GM18519 (cell line): ENCODE measurements around the gene DHRSX.
"Not testable (repeated sequence)": the region's sequence is repeated elsewhere in the genome, so short reads cannot be mapped to it uniquely, and the experiment has no call there.

Source experiments
- ATAC-seq: cut with Tn5 transposase; IDR thresholded peaks from one replicate; pipeline ENCODE4 v1.9.1; 2021; ENCODE audit warnings: mild to moderate bottlenecking, moderate library complexity; ENCODE audit not compliant: unreplicated experiment, low FRiP score

Gene DHRSX

GRCh38 chrX:2478546-2479419 lies 22.0 kb downstream of the DHRSX start:
- ATAC-seq = no peak

GRCh38 chrX:2477313-2477712 lies 23.5 kb downstream of the DHRSX start:
- ATAC-seq = not testable (repeated sequence)

- ATAC-seq = no peak
Measured at GRCh38 chrX:2474963-2475726, 25.6 kb downstream of the DHRSX start.

- ATAC-seq = no peak
Measured at GRCh38 chrX:2474280-2474962, 26.4 kb downstream of the DHRSX start.

GRCh38 chrX:2473064-2473463 lies 27.7 kb downstream of the DHRSX start:
- not testable (repeated sequence) for ATAC-seq

GRCh38 chrX:2471641-2472040 lies 29.1 kb downstream of the DHRSX start:
- ATAC-seq = no peak

- not testable (repeated sequence) for ATAC-seq
Measured at GRCh38 chrX:2471126-2471525, 29.6 kb downstream of the DHRSX start.

- ATAC-seq = not testable (repeated sequence)
Measured at GRCh38 chrX:2469852-2470251, 30.9 kb downstream of the DHRSX start.

GRCh38 chrX:2469196-2469685 lies 31.5 kb downstream of the DHRSX start:
- no peak for ATAC-seq

- ATAC-seq = no peak
Measured at GRCh38 chrX:2468261-2469195, 32.2 kb downstream of the DHRSX start.

GRCh38 chrX:2466876-2467656 lies 33.7 kb downstream of the DHRSX start:
- ATAC-seq = no peak

- ATAC-seq = no peak
Measured at GRCh38 chrX:2464677-2465166, 36.1 kb downstream of the DHRSX start.

- ATAC-seq = no peak
Measured at GRCh38 chrX:2463973-2464676, 36.7 kb downstream of the DHRSX start.

- not testable (repeated sequence) for ATAC-seq
Measured at GRCh38 chrX:2463481-2463880, 37.3 kb downstream of the DHRSX start.

- no peak for ATAC-seq
Measured at GRCh38 chrX:2462780-2463179, 38.0 kb downstream of the DHRSX start.

- ATAC-seq = no peak
Measured at GRCh38 chrX:2462074-2462473, 38.7 kb downstream of the DHRSX start.

- no peak for ATAC-seq
Measured at GRCh38 chrX:2461711-2462016, 39.1 kb downstream of the DHRSX start.
